Common myeloid progenitor, CD34-positive (primary cell): Measurements from ENCODE around the gene LCOR.
A peak's percentile ranks its signal among the peaks of the same experiment; 100 is the strongest.

Experiments used
- CTCF ChIA-PET: fragments of 350-600 bp; sonication (Branson Sonifier 250); formaldehyde crosslinking; loops from one replicate; lab custom pipeline; 2021; ENCODE audit warnings: antibody characterized with exemption; lab: Charles Lee
- POLR2A ChIA-PET: fragments of 350-600 bp; sonication (Branson Sonifier 250); formaldehyde crosslinking; loops from one replicate; lab custom pipeline; 2021; ENCODE audit warnings: antibody characterized with exemption; lab: Charles Lee
- DNase-seq, 3 donors: peaks; one replicate each; pipeline versions ENCODE4 v3.0.0 to v3.0.0-alpha.2; 2013
- H3K27ac ChIP-seq, 2 experiments: 1 replicate in 1 of 2; 2 replicates in 1 of 2; pipeline ENCODE4 v1.7.0; 2013; ENCODE audit warnings: inconsistent platforms in 2 of 2, low read length in 2 of 2, mild to moderate bottlenecking in 2 of 2, low read depth in 1 of 2, moderate library complexity in 1 of 2; ENCODE audit not compliant: severe bottlenecking in 2 of 2, insufficient read depth in 1 of 2, poor library complexity in 1 of 2
- H3K27me3 ChIP-seq, 5 experiments: replicated peaks in 2 of 5; 1 replicate in 3 of 5; 2 replicates in 2 of 5; pipeline versions ENCODE4 v1.6.1 to v1.7.0; 2013; ENCODE audit warnings: low read length in 4 of 5, mild to moderate bottlenecking in 2 of 5, moderate library complexity in 2 of 5, inconsistent platforms in 1 of 5; ENCODE audit not compliant: insufficient read depth in 5 of 5, control insufficient read depth in 4 of 5
- H3K36me3 ChIP-seq, 4 experiments: 1 replicate in 2 of 4; 2 replicates in 2 of 4; pipeline versions ENCODE4 v1.6.1 to v1.7.0; 2013; ENCODE audit warnings: low read length in 3 of 4, control low read depth in 1 of 4, mild to moderate bottlenecking in 1 of 4; ENCODE audit not compliant: control insufficient read depth in 4 of 4, insufficient read depth in 4 of 4
- H3K4me1 ChIP-seq, 4 experiments: 1 replicate in 3 of 4; 2 replicates in 1 of 4; pipeline versions ENCODE4 v1.6.1 to v1.7.1; 2013; ENCODE audit warnings: low read length in 3 of 4, mild to moderate bottlenecking in 3 of 4, control low read depth in 1 of 4, inconsistent platforms in 1 of 4, moderate library complexity in 1 of 4; ENCODE audit not compliant: control insufficient read depth in 4 of 4, insufficient read depth in 4 of 4; ENCODE audit errors: control extremely low read depth in 1 of 4
- H3K4me3 ChIP-seq, 7 experiments: 1 replicate in 4 of 7; 2 replicates in 3 of 7; pipeline versions ENCODE4 v1.5.1 to v1.7.0; 2013; ENCODE audit warnings: mild to moderate bottlenecking in 7 of 7, low read length in 6 of 7, moderate library complexity in 6 of 7, inconsistent platforms in 2 of 7, low read depth in 2 of 7, control low read depth in 1 of 7; ENCODE audit not compliant: insufficient read depth in 4 of 7, control insufficient read depth in 1 of 7; ENCODE audit errors: extremely low read depth in 1 of 7
- H3K9me3 ChIP-seq, 5 experiments: 1 replicate in 4 of 5; 2 replicates in 1 of 5; pipeline versions ENCODE4 v1.6.1 to v1.7.1; 2013; ENCODE audit warnings: low read length in 4 of 5, mild to moderate bottlenecking in 2 of 5, inconsistent platforms in 1 of 5, low read depth in 1 of 5, moderate library complexity in 1 of 5; ENCODE audit not compliant: control insufficient read depth in 4 of 5, insufficient read depth in 2 of 5; ENCODE audit errors: control extremely low read depth in 1 of 5
- WGBS: methylation state at CpG from one replicate; pipeline ENCODE4 v1.1.5; 2013; ENCODE audit not compliant: insufficient coverage; 5-methylcytosine and 5-hydroxymethylcytosine counted together

Gene LCOR

DNA sequence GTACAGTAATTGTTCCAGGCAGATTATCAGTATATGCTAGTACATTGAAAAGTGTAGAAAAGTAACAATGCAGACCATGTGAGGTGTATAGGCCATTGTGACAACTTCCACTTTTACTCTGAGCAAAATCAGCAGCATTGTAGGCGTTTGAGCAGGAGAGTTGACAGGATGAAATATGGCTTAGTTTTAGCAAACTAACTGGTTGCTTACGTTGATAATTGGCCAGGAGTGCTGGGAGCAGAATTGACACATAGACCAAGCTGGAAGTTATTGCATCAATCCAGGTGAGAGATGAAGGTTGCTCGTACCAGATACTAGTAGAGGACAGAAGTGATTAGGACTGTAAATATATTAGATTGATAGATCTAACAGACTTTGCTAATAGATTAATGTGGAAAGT lies 46.0 kb downstream of the LCOR start:
- CTCF ChIA-PET = interaction anchor here (0.7 to 2.5 kb wide), 4 partner anchors 8 to 32 kb away, joined by 3 to 11 read pairs (median 6); no protein-coding TSS in a partner anchor
- WGBS = 44% methylated on average over 3 of the region's 3 CpGs

GRCh38 chr10:96880575-96880974 lies 48.5 kb downstream of the LCOR start:
- H3K4me1 ChIP-seq = peaks cover 0 to 8% (median 2%) of the 10 kb centered on the region in 4 experiments
- H3K9me3 ChIP-seq = no peaks in the 10 kb centered on the region
- CTCF ChIA-PET = interaction anchor here (2.5 kb wide), 1 partner anchor 11 kb away, joined by 11 read pairs; no protein-coding TSS in a partner anchor
- H3K27me3 ChIP-seq = no peaks in the 10 kb centered on the region
- H3K4me3 ChIP-seq = no peak overlapping the region
- no CpG with 5 or more reads among the region's 2 CpGs for WGBS
- H3K27ac ChIP-seq = no peak overlapping the region
- DNase-seq = no peak
- peaks cover 0 to 4% (median 0%) of the 10 kb centered on the region in 4 experiments for H3K36me3 ChIP-seq
- POLR2A ChIA-PET = no interaction called here

More for the DNA sequence above, 46.0 kb downstream of the LCOR start:
- POLR2A ChIA-PET = no interaction called here
- no peak overlapping the region for H3K4me3 ChIP-seq
- H3K27ac ChIP-seq = peak overlapping the region in 1 of 2 experiments; percentile 15
- H3K36me3 ChIP-seq = peaks cover 0 to 4% (median 0%) of the 10 kb centered on the region in 4 experiments
- peak; percentile 20 to 66 (median 57) for DNase-seq
- H3K9me3 ChIP-seq = no peaks in the 10 kb centered on the region
- peaks cover 0 to 9% (median 2%) of the 10 kb centered on the region in 4 experiments for H3K4me1 ChIP-seq
- no peaks in the 10 kb centered on the region for H3K27me3 ChIP-seq

DNA sequence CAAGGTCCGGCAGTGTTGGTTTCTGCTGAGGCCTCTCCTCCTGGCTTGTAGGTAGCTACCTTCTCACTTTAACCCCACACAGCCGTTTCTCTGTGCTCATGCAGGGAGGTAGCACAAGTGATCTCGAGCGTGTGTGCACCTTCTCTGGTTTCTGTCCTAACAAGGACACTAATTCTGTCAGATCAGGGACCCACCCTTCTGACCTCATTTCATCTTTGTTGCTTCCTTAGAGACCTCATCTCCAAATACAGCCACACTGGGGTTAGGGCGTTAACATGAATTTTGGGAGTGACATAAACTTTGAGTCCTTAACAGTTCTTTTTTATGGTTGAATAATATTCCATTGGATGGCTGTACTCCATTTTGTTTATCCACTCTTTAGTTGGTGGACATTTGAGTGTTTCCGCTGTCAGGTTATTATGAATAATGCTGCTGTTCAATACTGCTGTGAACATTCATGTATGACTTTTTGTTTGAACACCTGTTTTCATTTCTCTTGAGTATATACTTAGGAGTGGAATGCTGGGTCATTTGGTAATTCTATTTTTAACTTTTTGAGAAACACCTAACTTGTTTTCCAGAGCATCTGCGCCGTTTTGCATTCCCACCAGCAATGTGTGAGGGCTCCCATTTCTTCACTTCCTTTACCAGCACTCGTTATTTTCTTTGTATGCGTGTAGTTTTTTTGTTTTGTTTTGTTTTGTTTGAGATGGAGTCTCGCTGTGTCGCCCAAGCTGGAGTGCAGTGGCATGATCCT lies 57.5 kb downstream of the LCOR start:
- CTCF ChIA-PET = no interaction called here
- H3K27me3 ChIP-seq = no peaks in the 10 kb centered on the region
- WGBS = 95% methylated on average over 3 of the region's 12 CpGs
- no peak overlapping the region for H3K27ac ChIP-seq
- no peak overlapping the region for H3K4me3 ChIP-seq
- no peak for DNase-seq
- POLR2A ChIA-PET = no interaction called here
- peaks cover 7 to 33% (median 20%) of the 10 kb centered on the region in 4 experiments for H3K36me3 ChIP-seq
- peaks cover 0 to 27% (median 11%) of the 10 kb centered on the region in 5 experiments for H3K9me3 ChIP-seq
- H3K4me1 ChIP-seq = no peaks in the 10 kb centered on the region

DNA sequence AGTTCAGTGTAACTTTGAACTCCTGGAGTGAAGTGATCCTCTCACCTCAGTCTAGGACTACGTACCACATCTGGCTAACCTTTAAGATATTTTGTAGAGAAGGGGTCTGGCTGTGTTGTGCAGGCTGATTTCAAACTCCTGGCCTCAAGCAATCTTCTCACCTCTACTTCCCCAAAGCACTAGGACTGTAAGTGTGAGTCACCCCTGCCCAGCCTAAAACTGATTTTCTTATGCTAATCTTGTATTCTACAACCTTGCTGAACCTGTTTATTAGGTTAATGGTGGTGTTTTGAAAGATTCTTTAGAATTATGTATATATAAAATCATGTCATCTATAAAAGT lies 58.0 kb downstream of the LCOR start:
- ChIA-PET CTCF (no interaction called here), POLR2A (no interaction called here)
- Histone ChIP-seq H3K9me3 (peaks cover 0 to 27% (median 11%) of the 10 kb centered on the region in 5 experiments), H3K36me3 (peaks cover 7 to 33% (median 20%) of the 10 kb centered on the region in 4 experiments), H3K27me3 (no peaks in the 10 kb centered on the region), H3K4me3 (no peak overlapping the region), H3K4me1 (no peaks in the 10 kb centered on the region), H3K27ac (no peak overlapping the region)
- peak in 2 of 3 donors; percentile 14 to 34 for DNase-seq
- no CpG with 5 or more reads among the region's 1 CpG for WGBS

GRCh38 chr10:96890580-96890979 lies 58.5 kb downstream of the LCOR start:
- H3K27ac ChIP-seq = no peak overlapping the region
- no peaks in the 10 kb centered on the region for H3K4me1 ChIP-seq
- 100% methylated on average over 3 of the region's 3 CpGs for WGBS
- peaks cover 7 to 33% (median 20%) of the 10 kb centered on the region in 4 experiments for H3K36me3 ChIP-seq
- no peak overlapping the region for H3K4me3 ChIP-seq
- no peaks in the 10 kb centered on the region for H3K27me3 ChIP-seq
- peaks cover 0 to 27% (median 11%) of the 10 kb centered on the region in 5 experiments for H3K9me3 ChIP-seq
- POLR2A ChIA-PET = no interaction called here
- DNase-seq = no peak
- CTCF ChIA-PET = no interaction called here

DNA sequence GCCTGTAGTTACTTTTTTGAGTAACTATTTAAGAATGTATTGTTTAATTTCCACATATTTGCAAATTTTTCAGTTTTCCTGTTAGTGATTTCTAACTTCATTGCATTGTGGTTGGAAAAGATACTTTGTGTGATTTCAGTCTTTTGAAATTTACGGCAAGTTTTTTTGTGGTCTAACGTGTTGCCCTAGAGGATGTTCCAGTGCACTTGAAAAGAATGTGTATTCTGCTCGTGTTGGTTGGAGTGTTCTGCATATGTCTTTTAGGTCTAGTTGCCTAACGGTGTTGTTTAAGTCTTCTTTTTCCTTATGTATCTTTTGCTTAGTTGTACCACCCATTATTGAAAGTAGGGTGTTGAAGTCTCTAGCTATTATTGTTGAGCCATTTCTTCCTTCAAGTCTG lies 59.7 kb downstream of the LCOR start:
- peaks cover 0 to 27% (median 11%) of the 10 kb centered on the region in 5 experiments for H3K9me3 ChIP-seq

More for the DNA sequence above, 59.7 kb downstream of the LCOR start:
- Histone ChIP-seq H3K36me3 (peaks cover 7 to 26% (median 14%) of the 10 kb centered on the region in 4 experiments), H3K27me3 (no peaks in the 10 kb centered on the region), H3K4me3 (no peak overlapping the region), H3K27ac (no peak overlapping the region), H3K4me1 (no peaks in the 10 kb centered on the region)
- ChIA-PET CTCF (no interaction called here), POLR2A (no interaction called here)
- WGBS = 100% methylated on average over 1 of the region's 4 CpGs
- DNase-seq = no peak
